GM19025 (cell line): ENCODE data around the gene OR2AT4.

Experiments
- ATAC-seq: cut with Tn5 transposase; IDR thresholded peaks from one replicate; pipeline ENCODE4 v1.9.1; 2021; ENCODE audit warnings: mild to moderate bottlenecking, low read depth, moderate library complexity; ENCODE audit not compliant: unreplicated experiment

Gene OR2AT4

GRCh38 chr11:75033916-75034315 is 62.8 kb downstream of the OR2AT4 start:
- no peak for ATAC-seq

- ATAC-seq: no peak
Observed at GRCh38 chr11:75032550-75032935, 64.1 kb downstream of the OR2AT4 start.

DNA sequence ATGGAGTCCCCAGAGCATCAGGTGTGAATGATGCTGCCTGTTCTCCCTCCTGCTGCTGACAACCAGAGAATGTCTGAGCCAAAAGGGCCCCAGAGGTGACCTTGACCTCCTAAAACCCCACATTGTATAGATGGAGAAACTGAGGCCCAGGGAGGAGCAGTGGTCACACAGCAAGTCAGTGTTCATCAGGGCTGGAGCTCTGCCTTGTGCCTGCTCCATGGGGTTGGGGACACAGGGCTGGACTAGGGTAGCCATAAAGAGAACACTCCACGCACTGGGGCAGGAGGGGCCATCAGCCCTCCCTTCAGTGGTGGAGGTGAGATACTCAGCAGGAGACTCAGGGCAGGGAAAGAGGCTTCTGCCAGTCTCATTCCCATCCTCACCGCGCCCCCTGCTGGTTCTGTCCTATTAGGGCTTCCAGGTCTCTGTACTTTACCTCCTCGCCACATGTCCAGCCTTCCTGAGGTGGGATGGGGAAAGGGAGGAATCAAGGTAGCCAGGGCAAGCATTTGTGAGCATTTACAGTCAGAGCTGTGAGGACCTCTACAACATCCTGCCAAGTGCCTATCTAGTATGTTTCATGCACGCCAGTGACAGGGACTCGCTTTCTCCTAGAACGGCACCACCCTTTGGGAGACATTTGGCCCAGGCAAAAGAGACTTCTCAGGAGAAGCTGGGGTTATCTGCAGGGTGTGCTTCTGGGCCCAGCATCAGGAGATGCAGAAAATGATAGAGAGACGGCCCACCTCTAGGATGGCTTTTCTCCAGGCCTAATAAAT is 64.7 kb downstream of the OR2AT4 start:
- ATAC-seq: no peak
